SK-N-SH treated with all-trans-retinoic acid at 6 μM for 48 hours (cell line): ENCODE results near the gene GSX1.

Source experiments
- ATAC-seq: fragments of 200-7000 bp; cut with Tn5 transposase; 3 replicates; pipeline ENCODE4 v1.9.1; 2020; ENCODE audit warnings: mild to moderate bottlenecking, moderate library complexity
- ARNTL ChIP-seq: fragments of 450-650 bp; formaldehyde crosslinking; IDR thresholded peaks from 2 replicates; pipeline ENCODE4 v1.5.0; 2020; ENCODE audit warnings: low read depth, mild to moderate bottlenecking, moderate library complexity, borderline replicate concordance
- BACH2 ChIP-seq: fragments of 250-450 bp; sonication (Bioruptor Pico); IDR thresholded peaks from 2 replicates; pipeline ENCODE4 v1.9.0; 2021; ENCODE audit warnings: mild to moderate bottlenecking, borderline replicate concordance
- CSDC2 ChIP-seq: fragments of 250-450 bp; sonication (Bioruptor Pico); IDR thresholded peaks from 2 replicates; pipeline ENCODE4 v1.5.0; 2020; ENCODE audit warnings: mild to moderate bottlenecking, moderate library complexity
- GLIS3 ChIP-seq: fragments of 250-450 bp; sonication (Bioruptor Pico); IDR thresholded peaks from 2 replicates; pipeline ENCODE4 v1.5.0; 2020; ENCODE audit warnings: mild to moderate bottlenecking, moderate library complexity
- ISL1 ChIP-seq: fragments of 250-450 bp; sonication (Bioruptor Pico); IDR thresholded peaks from 2 replicates; pipeline ENCODE4 v2.1.2; 2022; ENCODE audit warnings: mild to moderate bottlenecking, moderate library complexity
- PPARA ChIP-seq: fragments of 250-450 bp; sonication (Bioruptor Pico); IDR thresholded peaks from 2 replicates; pipeline ENCODE4 v1.5.0; 2020; ENCODE audit warnings: mild to moderate bottlenecking, borderline replicate concordance
- TCF4 ChIP-seq: fragments of 250-450 bp; sonication (Bioruptor Pico); IDR thresholded peaks from 2 replicates; pipeline ENCODE4 v1.8.0; 2021; ENCODE audit warnings: mild to moderate bottlenecking, moderate library complexity, borderline replicate concordance
- TOX ChIP-seq: fragments of 250-450 bp; sonication (Bioruptor Pico); IDR thresholded peaks from 2 replicates; pipeline ENCODE4 v1.8.0; 2021; ENCODE audit warnings: mild to moderate bottlenecking, moderate library complexity, borderline replicate concordance
- ZFP3 ChIP-seq: fragments of 250-450 bp; sonication (Bioruptor Pico); IDR thresholded peaks from 2 replicates; pipeline ENCODE4 v1.5.0; 2020; ENCODE audit warnings: mild to moderate bottlenecking, moderate library complexity
- ZNF565 ChIP-seq: fragments of 450-650 bp; formaldehyde crosslinking; conservative IDR thresholded peaks from 2 replicates; pipeline ENCODE4 v1.5.0; 2020; ENCODE audit warnings: low read depth, mild to moderate bottlenecking, moderate library complexity
- ZNF8 ChIP-seq: fragments of 450-650 bp; formaldehyde crosslinking; IDR thresholded peaks from 2 replicates; pipeline ENCODE4 v1.5.0; 2020; ENCODE audit warnings: mild to moderate bottlenecking, moderate library complexity
- TF ChIP-seq, protein P1 (sequence below): fragments of 250-450 bp; sonication (Bioruptor Pico); IDR thresholded peaks from 2 replicates; pipeline ENCODE4 v1.5.1; 2021; ENCODE audit warnings: mild to moderate bottlenecking, moderate library complexity
- TF ChIP-seq, protein P2 (sequence below): fragments of 250-450 bp; sonication (Bioruptor Pico); IDR thresholded peaks from 2 replicates; pipeline ENCODE4 v1.8.0; 2021; ENCODE audit warnings: low read depth, mild to moderate bottlenecking, moderate library complexity, borderline replicate concordance
- TF ChIP-seq, protein P3 (sequence below): fragments of 250-450 bp; sonication (Bioruptor Pico); IDR thresholded peaks from 2 replicates; pipeline ENCODE4 v1.5.0; 2020; ENCODE audit warnings: mild to moderate bottlenecking, moderate library complexity

The GSX1 gene

DNA sequence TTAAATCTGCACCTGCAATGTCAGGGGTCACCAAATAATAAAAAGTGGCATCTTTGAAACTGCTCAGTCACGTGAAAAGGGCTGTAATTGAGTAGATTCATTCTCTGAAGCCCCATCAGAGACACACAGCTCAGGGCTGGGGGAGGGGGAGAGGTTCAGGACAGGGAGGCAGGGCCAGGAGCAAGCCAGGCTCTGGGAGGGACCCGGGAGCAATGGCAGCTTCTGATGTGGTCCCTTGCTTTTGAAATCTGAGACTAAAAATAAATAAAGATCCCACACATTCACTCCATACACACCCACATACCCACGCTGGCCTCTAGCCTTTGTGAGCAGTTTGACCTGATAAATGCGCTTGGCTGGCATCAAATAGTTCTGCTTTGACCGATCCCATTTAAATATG is 32.8 kb downstream of the GSX1 start:
- TF ChIP-seq, protein P1, sequence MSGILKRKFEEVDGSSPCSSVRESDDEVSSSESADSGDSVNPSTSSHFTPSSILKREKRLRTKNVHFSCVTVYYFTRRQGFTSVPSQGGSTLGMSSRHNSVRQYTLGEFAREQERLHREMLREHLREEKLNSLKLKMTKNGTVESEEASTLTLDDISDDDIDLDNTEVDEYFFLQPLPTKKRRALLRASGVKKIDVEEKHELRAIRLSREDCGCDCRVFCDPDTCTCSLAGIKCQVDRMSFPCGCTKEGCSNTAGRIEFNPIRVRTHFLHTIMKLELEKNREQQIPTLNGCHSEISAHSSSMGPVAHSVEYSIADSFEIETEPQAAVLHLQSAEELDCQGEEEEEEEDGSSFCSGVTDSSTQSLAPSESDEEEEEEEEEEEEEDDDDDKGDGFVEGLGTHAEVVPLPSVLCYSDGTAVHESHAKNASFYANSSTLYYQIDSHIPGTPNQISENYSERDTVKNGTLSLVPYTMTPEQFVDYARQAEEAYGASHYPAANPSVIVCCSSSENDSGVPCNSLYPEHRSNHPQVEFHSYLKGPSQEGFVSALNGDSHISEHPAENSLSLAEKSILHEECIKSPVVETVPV (CRISPR knock-in tag): no peak
- TF ChIP-seq CSDC2 (CRISPR knock-in tag) (no peak), GLIS3 (CRISPR knock-in tag) (no peak), BACH2 (CRISPR knock-in tag) (no peak), TCF4 (CRISPR knock-in tag) (no peak), ISL1 (CRISPR knock-in tag) (no peak), ZNF565 (CRISPR knock-in tag) (no peak), ZNF8 (CRISPR knock-in tag) (no peak)
- ATAC-seq: no peak

DNA sequence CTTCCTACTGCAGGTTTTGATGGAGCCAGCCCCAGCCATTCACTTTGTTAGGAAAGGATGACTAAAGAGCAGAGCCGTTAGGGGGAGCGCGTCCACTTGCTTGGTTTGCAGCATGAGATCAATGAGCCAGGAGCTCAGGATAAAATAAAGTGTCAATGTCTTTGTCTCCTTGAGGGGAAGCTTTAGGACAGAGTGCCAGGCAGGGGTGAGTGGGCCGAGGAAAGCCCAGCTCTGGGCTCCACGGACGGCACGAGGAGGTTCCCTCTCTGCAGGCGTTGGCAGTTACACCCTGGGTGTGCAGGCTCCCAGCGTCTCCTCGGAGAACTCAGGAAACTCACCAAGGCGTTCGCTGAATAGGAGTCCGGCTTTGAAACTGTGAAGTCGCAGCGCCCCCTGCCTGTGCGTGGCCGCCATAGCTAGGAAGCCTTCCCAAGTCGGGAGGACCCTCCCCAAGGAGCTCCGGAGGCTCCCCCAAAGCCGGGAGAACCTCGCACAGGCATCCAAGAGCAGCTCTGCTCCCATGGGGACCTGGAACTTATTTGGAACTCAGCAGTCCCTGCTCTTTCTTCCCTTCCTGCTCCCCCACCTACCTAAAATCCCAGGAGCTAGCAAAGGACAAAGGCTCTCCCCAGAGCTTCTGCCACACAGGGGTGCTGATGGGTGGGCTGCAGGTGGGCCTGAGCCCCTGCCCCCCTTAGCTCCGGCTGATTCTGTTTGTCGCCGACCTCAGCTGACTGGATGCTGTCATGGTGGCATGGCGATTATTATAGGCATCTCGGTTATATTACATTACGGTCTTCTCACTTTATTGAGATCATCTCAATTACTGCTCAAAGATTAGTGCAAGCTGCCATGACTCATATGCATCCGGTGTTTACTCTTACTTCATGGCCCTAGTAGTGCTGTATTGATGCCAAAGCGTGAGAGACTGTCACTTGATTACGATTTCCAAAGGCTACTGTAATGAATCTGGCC is 34.4 kb downstream of the GSX1 start:
- ATAC-seq: peak; percentile 96
- TF ChIP-seq CSDC2 (CRISPR knock-in tag) (no peak), GLIS3 (CRISPR knock-in tag) (no peak), ISL1 (CRISPR knock-in tag) (no peak), ZFP3 (CRISPR knock-in tag) (peak; percentile 94)
- TF ChIP-seq, all 23 proteins: peak for 1

DNA sequence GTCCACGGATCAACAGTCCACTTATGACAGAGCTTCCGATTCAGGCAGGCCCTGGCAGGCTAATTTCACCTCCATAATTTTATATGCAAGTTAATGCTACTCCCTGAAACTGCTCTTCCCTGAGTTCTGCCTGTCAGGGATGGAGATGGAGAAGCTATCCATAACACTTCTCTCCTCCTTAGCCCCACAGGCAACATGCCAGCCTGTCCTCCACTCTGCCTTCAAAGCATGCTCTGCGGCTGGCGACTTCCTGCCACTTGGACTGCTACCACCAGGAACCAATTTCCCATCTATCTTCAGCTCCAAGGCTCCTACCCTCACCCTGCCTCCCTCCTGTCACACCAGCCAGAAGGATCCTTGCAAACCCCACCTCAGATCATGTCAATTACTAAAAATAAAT is 35.4 kb downstream of the GSX1 start:
- no peak for ATAC-seq
- TF ChIP-seq ZNF565 (CRISPR knock-in tag) (no peak), TOX (no peak), TCF4 (CRISPR knock-in tag) (no peak), PPARA (CRISPR knock-in tag) (no peak), ZFP3 (CRISPR knock-in tag) (no peak), BACH2 (CRISPR knock-in tag) (no peak)
- TF ChIP-seq, protein P2, sequence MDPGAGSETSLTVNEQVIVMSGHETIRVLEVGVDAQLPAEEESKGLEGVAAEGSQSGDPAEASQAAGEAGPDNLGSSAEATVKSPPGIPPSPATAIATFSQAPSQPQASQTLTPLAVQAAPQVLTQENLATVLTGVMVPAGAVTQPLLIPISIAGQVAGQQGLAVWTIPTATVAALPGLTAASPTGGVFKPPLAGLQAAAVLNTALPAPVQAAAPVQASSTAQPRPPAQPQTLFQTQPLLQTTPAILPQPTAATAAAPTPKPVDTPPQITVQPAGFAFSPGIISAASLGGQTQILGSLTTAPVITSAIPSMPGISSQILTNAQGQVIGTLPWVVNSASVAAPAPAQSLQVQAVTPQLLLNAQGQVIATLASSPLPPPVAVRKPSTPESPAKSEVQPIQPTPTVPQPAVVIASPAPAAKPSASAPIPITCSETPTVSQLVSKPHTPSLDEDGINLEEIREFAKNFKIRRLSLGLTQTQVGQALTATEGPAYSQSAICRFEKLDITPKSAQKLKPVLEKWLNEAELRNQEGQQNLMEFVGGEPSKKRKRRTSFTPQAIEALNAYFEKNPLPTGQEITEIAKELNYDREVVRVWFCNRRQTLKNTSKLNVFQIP: no peak

DNA sequence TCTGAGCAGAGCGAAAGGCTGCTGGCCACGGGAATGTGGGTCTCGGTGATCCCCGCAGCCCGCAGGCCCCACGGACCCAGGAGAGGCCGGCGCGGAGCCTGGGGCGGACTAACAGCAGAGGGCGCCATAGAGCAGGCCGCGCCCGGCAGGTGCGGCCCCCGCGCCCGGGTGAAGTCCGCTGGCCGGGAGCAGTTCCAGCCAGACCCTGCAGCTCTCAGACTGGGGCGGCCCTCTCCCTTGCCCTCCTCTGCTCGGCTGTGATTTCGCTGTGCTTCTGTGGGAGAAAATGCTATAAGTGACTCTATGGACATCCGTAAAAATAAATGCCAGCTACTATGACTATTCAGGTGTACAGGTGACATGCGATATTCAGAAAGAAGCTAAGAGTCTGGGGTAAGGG is 37.7 kb downstream of the GSX1 start:
- TF ChIP-seq ISL1 (CRISPR knock-in tag): no peak
- TF ChIP-seq, protein P1 (CRISPR knock-in tag): no peak
- TF ChIP-seq ZFP3 (CRISPR knock-in tag): no peak
- TF ChIP-seq ARNTL: no peak
- no peak for TF ChIP-seq ZNF565 (CRISPR knock-in tag)
- peak; percentile 75 for ATAC-seq

DNA sequence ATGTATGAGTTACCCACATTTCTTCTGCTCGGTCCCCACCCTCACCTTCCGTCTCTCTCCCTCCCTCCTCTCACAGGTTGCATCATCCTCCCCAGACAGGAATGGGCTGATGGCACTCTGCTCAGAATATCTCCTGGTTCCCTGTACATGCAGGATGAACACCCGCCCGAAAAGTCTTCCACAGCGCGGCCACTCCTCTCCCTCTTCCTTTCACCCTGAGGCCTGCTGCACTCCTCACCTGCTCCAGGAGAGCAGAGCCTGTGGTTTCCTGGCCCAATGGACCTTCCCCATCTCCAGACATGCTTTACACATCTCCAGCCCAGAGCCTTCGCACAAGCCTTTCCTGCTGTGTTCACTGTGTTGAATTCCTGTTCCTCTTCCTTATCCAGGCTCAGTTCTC is 40.9 kb downstream of the GSX1 start:
- TF ChIP-seq, protein P3, sequence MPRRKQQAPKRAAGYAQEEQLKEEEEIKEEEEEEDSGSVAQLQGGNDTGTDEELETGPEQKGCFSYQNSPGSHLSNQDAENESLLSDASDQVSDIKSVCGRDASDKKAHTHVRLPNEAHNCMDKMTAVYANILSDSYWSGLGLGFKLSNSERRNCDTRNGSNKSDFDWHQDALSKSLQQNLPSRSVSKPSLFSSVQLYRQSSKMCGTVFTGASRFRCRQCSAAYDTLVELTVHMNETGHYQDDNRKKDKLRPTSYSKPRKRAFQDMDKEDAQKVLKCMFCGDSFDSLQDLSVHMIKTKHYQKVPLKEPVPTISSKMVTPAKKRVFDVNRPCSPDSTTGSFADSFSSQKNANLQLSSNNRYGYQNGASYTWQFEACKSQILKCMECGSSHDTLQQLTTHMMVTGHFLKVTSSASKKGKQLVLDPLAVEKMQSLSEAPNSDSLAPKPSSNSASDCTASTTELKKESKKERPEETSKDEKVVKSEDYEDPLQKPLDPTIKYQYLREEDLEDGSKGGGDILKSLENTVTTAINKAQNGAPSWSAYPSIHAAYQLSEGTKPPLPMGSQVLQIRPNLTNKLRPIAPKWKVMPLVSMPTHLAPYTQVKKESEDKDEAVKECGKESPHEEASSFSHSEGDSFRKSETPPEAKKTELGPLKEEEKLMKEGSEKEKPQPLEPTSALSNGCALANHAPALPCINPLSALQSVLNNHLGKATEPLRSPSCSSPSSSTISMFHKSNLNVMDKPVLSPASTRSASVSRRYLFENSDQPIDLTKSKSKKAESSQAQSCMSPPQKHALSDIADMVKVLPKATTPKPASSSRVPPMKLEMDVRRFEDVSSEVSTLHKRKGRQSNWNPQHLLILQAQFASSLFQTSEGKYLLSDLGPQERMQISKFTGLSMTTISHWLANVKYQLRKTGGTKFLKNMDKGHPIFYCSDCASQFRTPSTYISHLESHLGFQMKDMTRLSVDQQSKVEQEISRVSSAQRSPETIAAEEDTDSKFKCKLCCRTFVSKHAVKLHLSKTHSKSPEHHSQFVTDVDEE (CRISPR knock-in tag): no peak
- TF ChIP-seq ZFP3 (CRISPR knock-in tag): no peak
- no peak for ATAC-seq

DNA sequence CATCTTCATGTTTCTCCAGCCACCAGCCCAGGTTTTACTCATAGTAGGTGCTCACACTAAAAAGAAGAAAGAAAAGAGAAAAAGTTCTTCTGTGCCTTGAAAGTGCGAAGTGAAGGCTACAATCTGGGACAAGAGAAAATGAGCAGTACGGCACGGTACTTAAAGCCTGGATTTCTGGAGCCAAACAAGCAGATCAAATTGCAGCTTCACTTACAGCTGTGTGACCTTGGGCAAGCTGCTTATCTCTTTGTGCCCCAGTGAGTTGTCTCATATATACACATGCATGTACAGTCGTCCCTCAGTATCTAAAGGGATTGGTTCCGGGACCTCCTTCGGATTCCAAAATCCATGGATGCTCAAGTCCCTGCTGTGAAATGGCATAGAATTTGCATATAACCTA is 41.8 kb downstream of the GSX1 start:
- no peak for ATAC-seq

More for the DNA sequence above, 41.8 kb downstream of the GSX1 start:
- TF ChIP-seq, protein P2: no peak
